CD4-positive, alpha-beta T cell (primary cell): ENCODE results near the gene AVPR2. TPM values are rescaled to one million over a fixed set of nuclear protein-coding genes. Genes with fewer than 3 reads are reported as not detected.

Source experiments
- ATAC-seq: fragments of 200-7000 bp; cut with Tn5 transposase; one replicate; pipeline ENCODE4 v1.10.0; 2022; ENCODE audit warnings: mild to moderate bottlenecking; ENCODE audit not compliant: poor library complexity
- CTCF ChIA-PET: fragments of 350-600 bp; sonication (Branson Sonifier 250); formaldehyde crosslinking; loops from one replicate; lab custom pipeline; 2021; ENCODE audit warnings: antibody characterized with exemption, inconsistent platforms; lab: Charles Lee
- POLR2A ChIA-PET: fragments of 350-600 bp; sonication (Branson Sonifier 250); formaldehyde crosslinking; loops from one replicate; lab custom pipeline; 2021; ENCODE audit warnings: antibody characterized with exemption, inconsistent platforms; lab: Charles Lee
- DNase-seq, 14 experiments: peaks; one replicate each; pipeline ENCODE4 v3.0.0-alpha.2; 2013 to 2020; ENCODE audit warnings: mixed read lengths in 2 of 14
- H3K27ac ChIP-seq, 2 donors: one replicate each; pipeline versions ENCODE4 v1.5.1 to v1.7.0; 2013; ENCODE audit warnings: low read length in 2 of 2, low read depth in 1 of 2, mild to moderate bottlenecking in 1 of 2
- H3K27me3 ChIP-seq, 2 experiments: 1 replicate in 1 of 2; 2 replicates in 1 of 2; pipeline versions ENCODE4 v1.6.1 to v1.7.0; 2013; ENCODE audit warnings: low read length in 2 of 2, control low read depth in 1 of 2, mild to moderate bottlenecking in 1 of 2, moderate library complexity in 1 of 2; ENCODE audit not compliant: insufficient read depth in 2 of 2, control insufficient read depth in 1 of 2
- H3K36me3 ChIP-seq: one replicate; pipeline ENCODE4 v1.6.1; 2013; ENCODE audit warnings: low read length, control low read depth; ENCODE audit not compliant: insufficient read depth
- H3K4me1 ChIP-seq: one replicate; pipeline ENCODE4 v1.6.1; 2013; ENCODE audit warnings: low read length, control low read depth; ENCODE audit not compliant: insufficient read depth
- H3K4me3 ChIP-seq: one replicate; pipeline ENCODE4 v1.5.1; 2013; ENCODE audit warnings: mild to moderate bottlenecking, low read length, moderate library complexity
- H3K9me3 ChIP-seq, 2 experiments: 1 replicate in 1 of 2; 2 replicates in 1 of 2; pipeline versions ENCODE4 v1.6.1 to v1.7.0; 2013; ENCODE audit warnings: low read length in 2 of 2, mild to moderate bottlenecking in 2 of 2, control low read depth in 1 of 2, moderate library complexity in 1 of 2; ENCODE audit not compliant: control insufficient read depth in 1 of 2, insufficient read depth in 1 of 2
- H3K27ac Mint-ChIP-seq: one replicate; pipeline ENCODE4 v1.8.0; 2020; ENCODE audit warnings: mixed read lengths
- H3K27me3 Mint-ChIP-seq: one replicate; pipeline ENCODE4 v1.8.0; 2021; ENCODE audit warnings: mixed read lengths
- H3K36me3 Mint-ChIP-seq: one replicate; pipeline ENCODE4 v1.8.0; 2021; ENCODE audit warnings: low read depth, mixed read lengths
- H3K4me1 Mint-ChIP-seq: one replicate; pipeline ENCODE4 v1.8.0; 2021; ENCODE audit warnings: low read depth, mixed read lengths
- H3K4me3 Mint-ChIP-seq: one replicate; pipeline ENCODE4 v1.8.0; 2020; ENCODE audit warnings: mild to moderate bottlenecking, mixed read lengths
- H3K9me3 Mint-ChIP-seq: one replicate; pipeline ENCODE4 v1.8.0; 2020; ENCODE audit warnings: mixed read lengths
- intact Hi-C, 2 experiments: fragments of 100-400 bp; cut with DNase I in 1 of 2; cut with micrococcal nuclease in 1 of 2; formaldehyde crosslinking; loops; one replicate each; pipeline versions ENCODE4 v1.15.1 to v1.9.0; 2023 to 2025; cut with DNase I, micrococcal nuclease
- total RNA-seq, 174 experiments: library from RNA in 2 of 174; stranded (reverse) in 2 of 174; gene quantifications; one replicate each; pipeline ENCODE4 v1.2.3 and lab custom pipeline; 2021 to 2026
- TF ChIP-seq, protein P1 (sequence below): fragments of 200-600 bp; IDR thresholded peaks from one replicate; pipeline ENCODE4 v1.8.0; 2022; ENCODE audit warnings: antibody characterized with exemption, mild to moderate bottlenecking

Gene AVPR2
- total RNA-seq, 2 experiments from 2014 or later, result not detected

DNA sequence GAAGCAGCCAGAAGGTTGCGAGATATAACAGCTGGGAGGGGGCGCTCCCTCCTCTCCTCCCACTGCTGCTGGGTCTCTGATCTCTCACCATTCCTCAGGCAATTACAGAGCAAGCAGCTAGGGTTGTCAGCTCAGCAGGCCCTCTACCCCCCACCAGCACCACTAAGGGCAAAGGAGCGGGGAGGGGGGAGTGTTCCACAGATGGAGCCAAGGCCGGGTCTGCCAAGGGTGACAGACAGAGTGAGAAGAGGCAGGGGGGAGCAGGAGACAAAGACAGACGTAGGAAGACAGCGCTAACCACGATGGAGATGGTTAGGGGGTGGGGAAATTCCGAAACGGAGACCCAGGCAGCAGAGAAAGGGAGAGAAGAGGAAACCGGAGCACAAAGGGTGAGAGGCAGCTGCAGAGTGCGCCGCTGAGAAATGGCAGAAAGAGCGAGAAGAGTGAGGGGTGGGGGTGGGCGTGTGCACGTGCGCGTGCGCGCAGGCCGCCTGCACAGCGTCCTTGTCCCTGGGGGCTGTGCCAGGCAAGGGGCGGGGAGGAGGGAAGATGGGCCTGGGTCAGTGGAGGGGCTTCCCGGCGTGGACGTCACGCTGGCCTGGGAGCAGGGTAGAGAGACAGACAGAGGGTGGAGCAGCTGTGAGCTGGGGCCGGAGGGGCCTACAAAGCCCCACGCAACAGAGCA is 25.4 kb upstream of the AVPR2 start:
- POLR2A ChIA-PET, result no interaction called here
- intact Hi-C loops, result no loop called here
- Mint-ChIP-seq H3K9me3 (no peaks in the 10 kb centered on the region), H3K4me3 (no peak overlapping the region), H3K4me1 (peaks cover 15% of the 10 kb centered on the region), H3K36me3 (no peaks in the 10 kb centered on the region), H3K27ac (no peak overlapping the region), H3K27me3 (peaks cover 25% of the 10 kb centered on the region)
- CTCF ChIA-PET, result interaction anchor here (0.6 kb wide), 1 partner anchor 62 kb away, joined by 3 read pairs; no protein-coding TSS in a partner anchor
- Histone ChIP-seq H3K4me3 (no peak overlapping the region), H3K9me3 (no peaks in the 10 kb centered on the region), H3K27ac (no peak overlapping the region), H3K27me3 (peaks cover 11 to 41% of the 10 kb centered on the region in 2 experiments), H3K36me3 (no peaks in the 10 kb centered on the region), H3K4me1 (peaks cover 15% of the 10 kb centered on the region)
- ATAC-seq, result peak; percentile 55
- TF ChIP-seq, protein P1, sequence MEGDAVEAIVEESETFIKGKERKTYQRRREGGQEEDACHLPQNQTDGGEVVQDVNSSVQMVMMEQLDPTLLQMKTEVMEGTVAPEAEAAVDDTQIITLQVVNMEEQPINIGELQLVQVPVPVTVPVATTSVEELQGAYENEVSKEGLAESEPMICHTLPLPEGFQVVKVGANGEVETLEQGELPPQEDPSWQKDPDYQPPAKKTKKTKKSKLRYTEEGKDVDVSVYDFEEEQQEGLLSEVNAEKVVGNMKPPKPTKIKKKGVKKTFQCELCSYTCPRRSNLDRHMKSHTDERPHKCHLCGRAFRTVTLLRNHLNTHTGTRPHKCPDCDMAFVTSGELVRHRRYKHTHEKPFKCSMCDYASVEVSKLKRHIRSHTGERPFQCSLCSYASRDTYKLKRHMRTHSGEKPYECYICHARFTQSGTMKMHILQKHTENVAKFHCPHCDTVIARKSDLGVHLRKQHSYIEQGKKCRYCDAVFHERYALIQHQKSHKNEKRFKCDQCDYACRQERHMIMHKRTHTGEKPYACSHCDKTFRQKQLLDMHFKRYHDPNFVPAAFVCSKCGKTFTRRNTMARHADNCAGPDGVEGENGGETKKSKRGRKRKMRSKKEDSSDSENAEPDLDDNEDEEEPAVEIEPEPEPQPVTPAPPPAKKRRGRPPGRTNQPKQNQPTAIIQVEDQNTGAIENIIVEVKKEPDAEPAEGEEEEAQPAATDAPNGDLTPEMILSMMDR, result no peak
- peak in 3 of 14 experiments; percentile 8 to 57 (median 45) for DNase-seq

DNA sequence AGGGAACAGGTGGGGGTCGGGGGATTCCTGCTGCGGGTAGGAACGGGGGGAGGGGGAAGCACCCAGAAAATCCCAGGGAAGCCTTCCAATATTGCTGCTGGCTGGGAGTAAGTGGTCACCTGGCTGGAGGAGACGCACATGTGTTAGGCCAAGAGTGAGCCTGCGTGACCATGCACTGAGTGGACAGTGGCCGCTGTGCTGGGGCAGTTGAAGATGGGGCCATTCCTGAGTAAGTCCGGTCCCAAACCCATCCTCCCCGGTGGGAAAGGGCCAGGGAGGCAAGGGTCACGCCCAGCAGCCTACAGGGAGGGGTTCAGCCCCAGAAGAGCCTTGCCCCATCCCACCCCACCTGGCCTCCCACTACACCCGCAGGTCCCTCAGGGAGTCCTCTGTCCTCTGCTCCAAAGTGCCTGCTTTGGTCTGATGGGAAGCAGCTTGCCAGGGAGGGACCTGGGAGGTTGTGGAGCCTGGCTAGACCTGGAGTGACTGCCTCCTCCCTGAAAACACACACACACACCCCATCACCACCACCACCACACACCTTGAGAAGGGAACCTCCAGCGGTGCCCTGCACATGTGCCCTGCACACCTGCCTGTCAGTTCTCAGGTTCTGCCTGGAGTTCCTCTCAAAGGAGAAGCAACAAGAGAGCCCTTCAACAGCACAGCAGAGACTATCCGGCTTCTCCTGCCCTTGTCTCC is 24.6 kb upstream of the AVPR2 start:
- Mint-ChIP-seq H3K27ac (no peak overlapping the region), H3K4me3 (no peak overlapping the region), H3K4me1 (peaks cover 15% of the 10 kb centered on the region), H3K27me3 (peaks cover 29% of the 10 kb centered on the region), H3K36me3 (no peaks in the 10 kb centered on the region), H3K9me3 (no peaks in the 10 kb centered on the region)
- Histone ChIP-seq H3K27ac (no peak overlapping the region), H3K4me1 (peaks cover 17% of the 10 kb centered on the region), H3K36me3 (no peaks in the 10 kb centered on the region), H3K27me3 (peaks cover 17 to 49% of the 10 kb centered on the region in 2 experiments), H3K4me3 (no peak overlapping the region), H3K9me3 (peaks cover 0 to 4% of the 10 kb centered on the region in 2 experiments)
- ATAC-seq (no peak), DNase-seq (peak in 1 of 14 experiments; percentile 1)
- TF ChIP-seq, protein P1, result no peak
- ChIA-PET CTCF (no interaction called here), POLR2A (no interaction called here)
- intact Hi-C loops, result loop anchor here in 1 of 2 experiments (10.0 kb wide), 1 partner anchor 115 kb away; the partner anchor contains the start of gene PLXNB3

- POLR2A ChIA-PET, result no interaction called here
- Histone ChIP-seq H3K4me1 (peaks cover 22% of the 10 kb centered on the region), H3K4me3 (no peak overlapping the region), H3K27me3 (peaks cover 23 to 54% of the 10 kb centered on the region in 2 experiments), H3K9me3 (peaks cover 0 to 9% of the 10 kb centered on the region in 2 experiments), H3K36me3 (no peaks in the 10 kb centered on the region), H3K27ac (no peak overlapping the region)
- TF ChIP-seq, protein P1, result no peak
- intact Hi-C loops, result loop anchor here in 1 of 2 experiments (10.0 kb wide), 1 partner anchor 116 kb away; the partner anchor contains the start of gene PLXNB3
- DNase-seq, result no peak
- Mint-ChIP-seq H3K27me3 (peaks cover 28% of the 10 kb centered on the region), H3K36me3 (no peaks in the 10 kb centered on the region), H3K9me3 (no peaks in the 10 kb centered on the region), H3K4me3 (no peak overlapping the region), H3K27ac (no peak overlapping the region), H3K4me1 (peaks cover 15% of the 10 kb centered on the region)
- CTCF ChIA-PET, result no interaction called here
- no peak for ATAC-seq
Observed at GRCh38 chrX:153880440-153880815, 24.0 kb upstream of the AVPR2 start.
